SU-DHL-6 (cell line): ENCODE measurements around the gene KRTAP22-1.

ENCODE experiments used
- H2AFZ ChIP-seq: fragments of 200-600 bp; sonication (generic); 2 replicates; pipeline ENCODE4 v1.6.1; 2014; ENCODE audit warnings: low read depth, mild to moderate bottlenecking, moderate library complexity, mixed read lengths, antibody characterized with exemption, low read length; ENCODE audit not compliant: severe bottlenecking
- H3F3A ChIP-seq: fragments of 200-600 bp; shearing (Covaris generic); 2 replicates; pipeline ENCODE4 v1.6.0; 2016; ENCODE audit warnings: antibody characterized with exemption, mild to moderate bottlenecking; ENCODE audit not compliant: insufficient read depth
- H3K27ac ChIP-seq: fragments of 200-600 bp; sonication (generic); 2 replicates; pipeline ENCODE4 v1.5.1; 2016; ENCODE audit warnings: low read depth, mild to moderate bottlenecking, low read length, moderate library complexity, mixed read lengths
- H3K27me3 ChIP-seq: fragments of 200-600 bp; sonication (generic), shearing (Covaris generic); 2 replicates; pipeline ENCODE4 v1.6.0; 2014; ENCODE audit warnings: mild to moderate bottlenecking, low read length
- H3K36me3 ChIP-seq: fragments of 200-600 bp; sonication (generic); 2 replicates; pipeline ENCODE4 v1.6.1; 2014; ENCODE audit warnings: mild to moderate bottlenecking, low read length, mixed read lengths
- H3K4me2 ChIP-seq: fragments of 300-600, 200-600 bp; shearing (Covaris generic), sonication (generic); 2 replicates; pipeline ENCODE4 v1.6.0; 2014; ENCODE audit warnings: low read length, low read depth, mild to moderate bottlenecking; ENCODE audit not compliant: poor library complexity, severe bottlenecking
- H3K4me3 ChIP-seq: fragments of 200-600 bp; sonication (generic); 2 replicates; pipeline ENCODE4 v1.5.1; 2014; ENCODE audit warnings: antibody characterized with exemption, low read length, mild to moderate bottlenecking, mixed read lengths; ENCODE audit not compliant: insufficient read depth, poor library complexity, severe bottlenecking
- H3K79me2 ChIP-seq: fragments of 200-600 bp; sonication (generic); 2 replicates; pipeline ENCODE4 v1.6.1; 2014; ENCODE audit warnings: mild to moderate bottlenecking, low read length, moderate library complexity; ENCODE audit not compliant: insufficient read depth
- H3K9ac ChIP-seq: fragments of 200-600 bp; sonication (generic); 2 replicates; pipeline ENCODE4 v1.7.0; 2014; ENCODE audit warnings: mild to moderate bottlenecking, low read length
- H3K9me2 ChIP-seq: fragments of 200-600 bp; sonication (generic); replicated peaks from 2 replicates; pipeline ENCODE4 v1.6.1; 2014; ENCODE audit warnings: low read length; ENCODE audit not compliant: insufficient read depth
- H3K9me3 ChIP-seq: fragments of 200-600 bp; sonication (generic); 2 replicates; pipeline ENCODE4 v1.6.1; 2014; ENCODE audit warnings: low read length, mixed read lengths; ENCODE audit not compliant: insufficient read depth
- H4K20me1 ChIP-seq: fragments of 200-600 bp; sonication (generic); 2 replicates; pipeline ENCODE4 v1.6.1; 2014; ENCODE audit warnings: low read depth, mild to moderate bottlenecking, antibody characterized with exemption, low read length, moderate library complexity, mixed read lengths
- CTCF ChIP-seq: fragments of 200-600 bp; sonication (generic); IDR thresholded peaks from one replicate; pipeline ENCODE4 v1.5.1; 2017; ENCODE audit warnings: antibody characterized with exemption, mild to moderate bottlenecking, low read length, moderate library complexity; ENCODE audit not compliant: insufficient read depth, poor library complexity, severe bottlenecking
- EZH2phosphoT487 ChIP-seq: fragments of 200-600 bp; sonication (generic), shearing (Covaris generic); conservative IDR thresholded peaks from 2 replicates; pipeline ENCODE4 v1.6.1; 2018; ENCODE audit warnings: mild to moderate bottlenecking, antibody characterized with exemption, low read length, moderate library complexity, mixed read lengths

Gene KRTAP22-1

GRCh38 chr21:30612132-30612531 lies 11.2 kb downstream of the KRTAP22-1 start:
- Histone ChIP-seq H3K36me3 (peaks cover 2% of the 10 kb centered on the region; the same call in 1 of the 2 replicates), H4K20me1 (no peaks in the 10 kb centered on the region), H3K79me2 (no peaks in the 10 kb centered on the region), H3K27me3 (no peaks in the 10 kb centered on the region), H3K9me2 (no peaks in the 10 kb centered on the region), H3K9me3 (no peaks in the 10 kb centered on the region), H3K4me3 (no peak overlapping the region), H3F3A (no peaks in the 10 kb centered on the region), H3K27ac (no peak overlapping the region), H2AFZ (no peak overlapping the region), H3K9ac (no peak overlapping the region), H3K4me2 (no peak overlapping the region)
- TF ChIP-seq CTCF (no peak), EZH2phosphoT487 (no peak)

GRCh38 chr21:30613836-30614235 lies 12.9 kb downstream of the KRTAP22-1 start, which contains the start of gene KRTAP6-1:
TSS of gene KRTAP6-1 (minus strand) at chr21:30613930. CDS start at chr21:30613904, 26 bp downstream.
- Histone ChIP-seq H3K27me3 (no peaks in the 10 kb centered on the region), H3K9me2 (no peaks in the 10 kb centered on the region), H3K27ac (no peak within 1 kb of the TSS), H3K4me3 (no peak within 1 kb of the TSS), H3F3A (no peaks in the 10 kb centered on the region), H3K79me2 (no peaks in the 10 kb centered on the region), H3K36me3 (peaks cover 2% of the 10 kb centered on the region; the same call in 1 of the 2 replicates), H4K20me1 (no peaks in the 10 kb centered on the region), H3K9me3 (no peaks in the 10 kb centered on the region), H3K9ac (no peak within 1 kb of the TSS), H2AFZ (no peak within 1 kb of the TSS), H3K4me2 (no peak within 1 kb of the TSS)
- TF ChIP-seq EZH2phosphoT487 (no peak), CTCF (no peak)

GRCh38 chr21:30615199-30615598 lies 14.3 kb downstream of the KRTAP22-1 start:
- Histone ChIP-seq H3K9ac (no peak overlapping the region), H4K20me1 (no peaks in the 10 kb centered on the region), H3F3A (no peaks in the 10 kb centered on the region), H3K9me3 (no peaks in the 10 kb centered on the region), H3K27ac (no peak overlapping the region), H3K27me3 (no peaks in the 10 kb centered on the region), H3K4me2 (no peak overlapping the region), H3K4me3 (no peak overlapping the region), H3K9me2 (no peaks in the 10 kb centered on the region), H2AFZ (no peak overlapping the region), H3K79me2 (no peaks in the 10 kb centered on the region), H3K36me3 (peaks cover 2% of the 10 kb centered on the region; the same call in 1 of the 2 replicates)
- TF ChIP-seq EZH2phosphoT487, result no peak
- no peak for TF ChIP-seq CTCF
